Activated CD4-positive, alpha-beta T cell treated with anti-CD3 and anti-CD28 coated beads, Interleukin-2, amount 50 U/mL, for 4 hours (primary cell): ENCODE results near the gene NXN.
"Not testable (repeated sequence)": the region's sequence is repeated elsewhere in the genome, so short reads cannot be mapped to it uniquely, and the experiment has no call there.

ENCODE experiments used
- DNase-seq, 2 experiments: peaks; one replicate each; pipeline ENCODE4 v3.0.0-alpha.2; 2020

Gene NXN

DNA sequence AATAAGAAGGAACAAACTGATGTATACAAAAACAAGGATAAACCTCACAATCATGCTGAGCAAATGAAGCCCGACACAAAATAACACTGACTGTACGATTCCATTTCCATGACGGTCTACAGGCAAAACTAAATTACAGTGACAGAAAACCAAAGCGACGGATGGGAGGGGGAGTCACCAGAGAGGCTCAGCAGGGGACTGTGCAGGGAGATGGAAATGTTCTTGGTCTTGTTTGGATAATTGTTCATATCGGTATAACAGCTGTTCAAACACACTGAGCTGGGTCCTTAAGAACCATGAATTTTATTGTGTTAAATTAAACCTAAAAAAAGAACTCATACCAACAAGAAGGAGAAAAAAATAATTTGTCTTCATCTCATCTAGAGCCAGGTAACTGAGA lies 97.8 kb downstream of the NXN start:
- no peak for DNase-seq

DNA sequence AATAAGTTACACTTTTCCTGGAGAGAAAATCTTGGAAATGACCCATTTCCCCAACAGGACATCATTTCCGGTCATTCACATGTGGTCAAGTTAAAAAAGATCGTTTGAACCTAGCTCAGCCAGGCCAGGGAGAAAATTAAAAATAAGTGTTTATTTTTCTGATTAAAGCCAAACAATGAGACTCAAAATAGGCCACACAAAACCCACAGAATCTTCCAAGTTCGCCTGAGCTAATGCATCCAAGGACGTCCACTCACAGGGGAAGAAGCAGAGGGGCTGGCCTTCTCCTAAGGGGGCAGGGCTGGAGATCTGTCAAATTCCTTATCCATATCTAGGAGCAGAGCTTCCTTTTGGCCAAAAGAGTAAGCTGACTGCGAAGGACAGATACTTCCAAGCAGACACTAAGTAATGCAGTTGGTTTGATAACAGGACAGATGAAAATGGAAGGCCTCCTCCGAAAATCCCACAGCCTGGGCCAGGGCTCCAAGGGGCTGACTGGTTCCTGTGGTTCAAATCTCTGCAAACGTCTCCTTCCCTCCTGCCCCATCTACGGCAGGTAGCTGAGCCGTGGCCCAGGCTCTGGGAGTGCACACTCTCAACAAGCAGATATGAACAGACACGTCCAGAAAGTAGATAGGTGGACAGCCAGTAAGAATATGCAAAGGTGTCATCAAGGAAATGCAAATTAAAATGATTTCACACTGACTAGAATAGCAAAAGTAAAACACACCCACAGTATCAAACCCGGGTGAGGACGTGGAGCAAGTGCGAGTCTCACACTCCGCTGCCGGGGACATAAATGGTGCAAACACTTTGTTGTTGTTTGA lies 98.9 kb downstream of the NXN start:
- DNase-seq, result no peak

DNA sequence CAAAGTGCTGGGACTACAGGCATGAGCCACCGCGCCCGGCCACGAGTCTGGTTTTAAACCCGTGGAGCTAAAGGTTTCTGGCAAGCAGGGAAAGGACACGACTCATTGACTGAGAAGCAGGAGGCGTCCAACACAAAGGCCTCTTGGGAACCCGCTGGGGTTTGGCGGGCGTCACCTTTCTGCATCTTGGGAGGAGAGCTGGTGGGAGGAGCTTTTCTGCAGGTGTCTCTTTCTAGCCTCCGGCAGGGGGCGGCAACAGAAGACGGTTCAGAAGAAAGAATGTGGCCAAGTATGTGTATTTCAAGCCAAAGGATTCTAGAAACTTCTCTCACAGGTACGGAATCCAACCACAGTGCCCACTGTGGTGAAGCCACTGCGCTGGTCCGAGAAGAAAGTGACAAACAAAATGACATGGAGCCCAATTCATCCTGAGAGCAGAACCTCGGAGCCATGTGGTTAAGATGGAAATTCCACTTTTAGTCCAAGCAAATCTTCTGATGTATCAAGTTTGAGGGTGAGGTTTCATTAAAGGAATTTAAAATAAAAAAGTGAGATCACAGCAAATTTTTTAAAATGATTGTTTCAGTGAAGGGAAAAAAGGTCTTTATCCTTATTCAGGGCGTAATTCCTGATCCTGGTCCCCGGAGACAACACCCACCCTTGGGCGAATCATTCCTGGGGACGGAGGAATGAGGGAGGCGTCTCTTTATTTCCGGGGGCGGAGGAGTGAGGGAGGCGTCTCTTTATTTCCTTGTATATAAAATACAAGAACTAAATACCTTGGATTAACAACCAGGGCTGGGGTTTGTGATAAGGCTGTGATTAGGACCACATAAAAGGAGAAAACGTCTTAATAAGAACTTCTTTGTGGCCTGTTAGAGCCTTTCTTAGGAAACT lies 99.8 kb downstream of the NXN start:
- DNase-seq, result peak; percentile 58 to 61

DNA sequence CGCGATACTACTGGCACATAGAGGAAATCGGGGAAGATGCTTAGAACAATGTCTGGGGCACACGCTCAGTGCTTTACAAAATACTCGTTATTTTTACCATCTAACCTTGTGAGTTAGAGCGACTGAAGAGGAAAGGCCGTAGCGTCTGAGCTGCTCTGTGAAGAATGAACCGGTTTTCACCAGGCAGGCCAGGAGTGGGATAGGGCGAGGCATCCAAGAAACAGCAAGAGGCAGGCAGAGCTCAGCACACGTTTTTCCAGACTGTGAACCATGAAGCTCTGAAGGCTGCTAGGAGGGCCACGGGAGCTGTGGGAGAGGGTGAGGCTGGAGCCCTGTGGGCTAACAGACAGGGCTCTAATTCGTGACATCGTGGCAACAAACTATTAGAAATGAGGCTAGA lies 101.9 kb downstream of the NXN start:
- DNase-seq, result no peak

DNA sequence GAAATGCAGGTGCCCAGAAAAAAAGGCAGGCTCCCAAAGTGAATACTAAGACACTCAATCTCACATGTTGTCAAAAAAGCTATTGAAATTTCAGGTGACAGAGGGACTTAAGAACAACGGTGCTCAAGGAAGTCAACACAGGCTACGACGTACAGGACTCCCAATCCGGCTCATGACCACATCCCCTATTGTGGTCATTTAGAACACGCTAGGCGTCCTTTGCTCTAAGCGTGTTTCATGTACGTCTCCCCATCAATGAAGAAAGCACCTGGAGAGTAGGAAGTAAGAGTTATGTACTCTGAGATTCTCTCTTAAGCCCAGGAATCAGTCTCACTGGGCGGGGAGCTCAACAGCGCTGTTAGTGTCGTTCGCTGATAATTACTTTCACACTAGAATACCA lies 103.3 kb downstream of the NXN start:
- DNase-seq, result no peak

DNA sequence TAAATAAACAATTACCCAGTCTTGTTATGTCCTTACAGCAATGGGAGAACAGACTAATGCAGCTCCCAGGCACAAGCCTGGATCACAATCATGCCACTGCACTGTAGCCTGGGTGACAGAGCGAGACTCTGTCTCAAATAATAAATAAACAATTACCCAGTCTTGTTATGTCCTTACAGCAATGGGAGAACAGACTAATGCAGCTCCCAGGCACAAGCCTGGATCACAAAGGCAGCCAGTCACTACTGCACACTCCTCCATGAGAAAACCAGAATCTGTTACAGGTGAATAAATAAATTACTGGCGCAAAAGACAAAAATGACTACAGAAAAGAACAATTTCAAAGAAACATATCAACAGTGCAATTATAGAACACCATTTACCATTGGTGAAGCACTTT lies 105.0 kb downstream of the NXN start:
- DNase-seq, result not testable (repeated sequence)

DNA sequence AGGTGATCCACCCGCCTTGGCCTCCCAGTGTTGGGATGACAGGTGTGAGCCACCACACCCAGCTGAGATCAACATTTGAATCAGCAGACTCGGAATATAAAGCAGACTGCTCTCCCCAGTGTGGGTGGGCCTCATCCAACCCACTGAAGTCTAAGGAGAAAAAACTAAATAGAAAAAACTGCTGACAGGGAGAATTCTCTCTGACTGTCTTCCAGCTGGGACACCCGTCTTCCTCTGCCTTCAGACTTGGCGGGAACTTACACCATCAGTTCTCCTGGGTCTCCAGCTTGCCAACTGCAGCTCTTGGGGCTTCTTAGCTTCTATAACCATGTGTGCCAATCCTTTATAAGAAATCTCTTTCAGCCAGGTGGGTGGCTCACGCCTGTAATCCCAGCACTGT lies 106.7 kb downstream of the NXN start:
- no peak for DNase-seq

DNA sequence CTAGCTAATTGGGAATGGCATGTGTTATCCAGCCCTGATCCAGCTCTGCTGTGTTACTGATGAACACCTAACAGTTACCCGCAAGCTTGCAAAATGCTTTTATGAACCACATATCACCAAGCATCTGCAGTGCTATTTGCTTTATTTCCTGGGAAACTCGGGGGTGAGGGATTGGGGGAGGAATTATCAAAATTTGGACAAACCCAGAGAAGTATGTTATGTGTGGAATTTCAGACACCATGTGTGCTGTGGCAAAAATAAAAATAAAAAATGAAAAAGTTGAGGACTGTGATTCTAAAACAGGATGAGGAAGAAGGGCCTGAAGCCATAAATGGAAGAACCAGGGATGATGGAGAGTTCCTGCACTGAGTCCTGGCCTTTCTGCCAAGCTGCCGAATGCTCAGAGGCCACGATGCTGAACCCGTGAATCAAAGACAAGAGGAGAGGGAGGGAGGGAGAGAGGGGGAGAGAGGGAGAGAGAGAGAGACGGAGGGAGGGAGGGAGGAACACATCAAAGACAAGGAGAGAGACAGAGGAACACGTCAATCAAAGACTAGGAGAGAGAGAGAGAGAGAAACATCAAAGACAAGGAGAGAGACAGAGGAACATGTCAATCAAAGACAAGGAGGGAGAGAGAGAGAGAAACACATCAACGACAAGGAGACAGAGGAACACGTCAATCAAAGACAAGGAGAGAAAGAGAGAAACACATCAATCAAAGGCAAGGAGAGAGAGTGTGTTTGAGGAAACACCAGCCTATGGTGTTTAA lies 107.6 kb downstream of the NXN start:
- DNase-seq, result no peak

DNA sequence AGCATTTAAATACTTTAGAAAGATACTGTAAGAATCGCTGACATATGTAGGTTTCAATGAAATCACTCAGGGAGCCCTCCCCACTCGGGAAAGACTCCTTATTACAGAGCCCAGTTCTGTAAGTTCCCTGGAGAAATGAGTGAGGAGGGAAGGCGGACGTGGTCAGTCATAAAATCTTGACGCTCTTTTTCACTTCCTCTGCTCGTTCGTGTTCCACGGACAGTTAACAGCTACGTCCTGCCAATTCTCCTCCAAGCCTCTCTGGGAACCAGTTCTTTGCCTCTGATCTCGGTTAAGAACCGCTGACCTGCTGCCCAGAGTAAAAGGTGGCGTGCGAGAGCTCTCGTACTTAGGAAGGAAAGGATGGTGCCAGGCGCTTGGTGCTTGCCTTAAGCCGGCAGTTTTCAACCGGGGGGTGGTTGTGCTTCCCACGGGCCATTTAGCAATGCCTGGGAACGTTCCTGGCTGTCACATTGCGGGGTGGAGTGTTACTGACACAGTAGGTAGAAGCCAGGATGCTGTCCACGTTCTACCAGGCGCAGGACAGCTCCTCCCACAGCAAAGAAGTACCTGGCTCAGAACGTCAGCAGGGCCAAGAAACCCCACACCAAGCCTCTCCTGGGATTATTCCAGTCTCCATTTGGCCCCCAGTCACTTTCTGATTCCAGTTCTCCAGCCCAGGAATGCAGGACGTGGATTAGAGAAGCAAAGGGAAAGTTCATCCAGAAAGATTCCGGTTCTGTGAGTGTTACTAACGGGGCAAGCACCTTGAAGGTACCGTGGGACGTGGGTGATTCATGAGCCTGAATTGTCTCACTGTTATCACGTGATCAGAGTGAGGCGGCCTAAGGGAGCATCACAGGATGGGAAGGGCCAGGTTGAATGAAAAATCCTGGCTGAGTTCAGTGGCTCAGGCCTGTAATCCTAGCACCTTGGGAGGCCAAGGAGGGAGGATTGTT lies 109.7 kb downstream of the NXN start:
- DNase-seq, result no peak

DNA sequence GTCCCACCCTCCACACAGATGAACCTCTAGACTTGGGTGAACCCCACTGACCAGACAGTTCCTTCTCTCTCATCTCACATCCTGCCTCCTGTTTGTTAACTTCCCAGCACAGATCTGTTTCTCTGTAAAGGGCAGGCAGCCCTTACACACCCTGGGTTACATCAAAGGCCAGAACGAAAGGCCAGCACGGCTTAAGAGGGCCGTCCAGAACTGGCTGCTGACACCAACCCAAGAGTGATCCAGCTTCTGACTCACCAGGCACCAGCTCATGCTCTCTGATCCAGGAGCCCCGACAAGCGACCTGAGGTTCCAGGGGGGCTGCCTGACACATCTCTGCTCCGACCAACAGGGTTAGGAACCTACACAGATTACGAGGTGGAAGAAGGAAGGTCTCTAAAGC lies 110.5 kb downstream of the NXN start:
- DNase-seq, result no peak

DNA sequence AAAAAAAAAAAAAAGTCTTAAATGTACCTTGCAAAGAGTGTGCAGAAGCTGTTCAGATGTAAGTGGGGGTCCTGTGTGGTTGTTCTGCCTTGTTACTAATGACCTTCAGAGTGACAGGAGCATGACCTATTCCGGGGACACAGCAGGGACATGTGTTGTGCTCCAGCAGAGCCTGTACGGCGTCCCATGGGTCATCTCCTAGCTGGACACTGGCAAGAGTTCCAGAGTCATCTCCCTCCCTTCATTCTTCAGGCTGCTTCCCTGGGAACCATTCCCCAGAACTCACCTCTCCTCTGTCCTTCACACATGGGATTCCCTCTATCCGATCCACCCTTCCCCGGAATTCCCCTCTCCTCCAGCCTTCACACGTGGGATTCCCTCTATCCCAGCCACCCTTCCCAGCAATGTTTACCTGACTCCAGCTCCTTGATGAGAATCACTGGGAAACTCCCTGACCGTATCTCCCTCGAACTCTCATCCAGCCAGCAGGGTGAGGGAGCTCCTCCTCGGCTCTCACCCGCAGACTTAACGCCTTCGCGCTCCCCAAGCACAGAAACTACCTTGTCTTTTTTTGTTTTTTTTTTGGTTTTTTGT lies 111.6 kb downstream of the NXN start:
- no peak for DNase-seq

DNA sequence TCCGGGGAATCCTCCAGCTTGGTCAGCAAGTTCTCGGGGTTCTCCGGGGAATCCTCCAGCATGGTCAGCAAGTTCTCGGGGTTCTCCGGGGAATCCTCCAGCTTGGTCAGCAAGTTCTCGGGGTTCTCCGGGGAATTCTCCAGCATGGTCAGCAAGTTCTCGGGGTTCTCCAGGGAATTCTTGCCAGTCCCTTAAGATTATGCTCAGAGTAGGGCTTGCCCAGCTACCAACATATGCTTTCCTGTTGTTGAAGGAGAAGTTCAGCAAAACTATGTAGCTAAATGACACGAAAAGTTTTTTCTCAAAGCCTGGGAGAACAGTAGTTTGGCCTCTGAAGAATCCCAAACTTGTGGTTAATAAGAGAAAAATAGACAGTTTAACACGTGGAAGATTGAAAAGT lies 112.3 kb downstream of the NXN start:
- not testable (repeated sequence) for DNase-seq

DNA sequence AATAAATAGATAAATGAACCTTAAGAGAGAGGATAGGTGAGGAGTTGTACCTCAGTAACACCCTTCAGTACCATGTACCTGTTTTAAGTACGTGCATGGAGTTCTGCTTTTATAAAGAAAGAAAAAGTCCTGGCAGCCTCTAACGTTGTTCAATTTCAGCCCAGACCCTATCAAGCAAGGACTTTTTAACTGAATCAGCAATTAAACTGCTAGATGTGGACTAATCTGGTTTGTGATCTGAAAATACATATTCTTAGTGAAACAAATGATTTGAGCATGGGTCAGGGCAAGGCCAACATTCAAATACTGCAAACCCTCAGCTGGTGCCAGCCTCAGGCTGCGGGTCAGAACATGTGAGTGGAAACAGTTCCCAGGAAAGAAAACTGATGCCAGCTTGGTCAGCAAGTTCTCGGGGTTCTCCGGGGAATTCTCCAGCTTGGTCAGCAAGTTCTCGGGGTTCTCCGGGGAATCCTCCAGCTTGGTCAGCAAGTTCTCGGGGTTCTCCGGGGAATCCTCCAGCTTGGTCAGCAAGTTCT lies 112.9 kb downstream of the NXN start:
- no peak for DNase-seq

DNA sequence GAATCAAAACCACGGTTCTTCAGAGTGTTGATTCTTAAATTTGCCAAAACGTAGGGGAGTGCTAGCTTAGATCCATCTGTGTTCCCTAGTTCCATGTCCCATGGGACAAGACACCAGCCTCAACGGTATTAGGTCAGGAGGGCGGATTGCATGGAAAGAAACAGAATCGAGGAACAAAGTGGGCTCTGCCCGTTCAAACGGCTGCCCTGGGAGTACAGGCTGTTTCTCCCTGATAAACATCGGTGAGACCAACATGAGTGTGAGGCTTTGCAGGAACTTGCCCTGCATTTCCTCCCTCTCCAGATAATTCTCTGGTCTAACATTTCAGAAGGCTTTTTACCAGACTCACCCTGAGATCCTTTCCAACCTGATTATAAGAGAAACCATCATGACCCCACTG lies 115.3 kb downstream of the NXN start:
- DNase-seq, result no peak

DNA sequence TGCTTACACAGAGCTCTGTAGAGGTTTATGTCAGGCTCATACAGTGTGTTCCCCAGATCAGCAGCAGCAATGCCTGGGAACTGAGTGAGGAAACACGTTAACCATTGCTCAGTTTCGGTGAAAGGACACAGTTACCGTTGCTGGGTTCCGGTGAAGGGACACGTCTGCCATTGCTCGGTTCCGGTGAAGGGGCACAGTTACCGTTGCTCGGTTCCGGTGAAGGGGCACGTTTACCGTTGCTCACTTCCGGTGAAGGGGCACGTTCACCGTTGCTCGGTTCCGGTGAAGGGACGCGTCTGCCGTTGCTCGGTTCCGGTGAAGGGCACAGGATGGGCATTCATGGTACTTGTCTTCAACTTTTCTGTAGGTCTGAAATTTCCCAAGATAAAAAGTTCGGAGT lies 115.7 kb downstream of the NXN start:
- DNase-seq, result no peak

DNA sequence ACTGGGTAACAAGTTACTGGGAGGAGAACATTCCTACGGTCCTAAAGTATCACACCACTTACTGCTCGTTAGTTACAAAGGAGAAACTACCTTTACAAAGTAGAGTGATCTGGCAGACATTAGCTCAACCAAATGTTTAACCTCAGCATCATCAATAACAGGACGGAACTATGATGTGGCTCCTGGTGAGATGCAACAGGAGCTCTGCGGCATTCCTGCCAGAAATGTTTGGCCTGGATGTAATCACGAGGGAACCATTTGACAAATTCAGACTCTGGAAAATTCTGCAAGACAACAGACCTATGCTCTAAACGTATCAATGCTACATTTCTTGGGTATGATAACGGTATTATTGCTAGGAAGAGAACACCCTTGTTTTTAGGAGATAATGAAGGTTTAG lies 117.0 kb downstream of the NXN start:
- no peak for DNase-seq

DNA sequence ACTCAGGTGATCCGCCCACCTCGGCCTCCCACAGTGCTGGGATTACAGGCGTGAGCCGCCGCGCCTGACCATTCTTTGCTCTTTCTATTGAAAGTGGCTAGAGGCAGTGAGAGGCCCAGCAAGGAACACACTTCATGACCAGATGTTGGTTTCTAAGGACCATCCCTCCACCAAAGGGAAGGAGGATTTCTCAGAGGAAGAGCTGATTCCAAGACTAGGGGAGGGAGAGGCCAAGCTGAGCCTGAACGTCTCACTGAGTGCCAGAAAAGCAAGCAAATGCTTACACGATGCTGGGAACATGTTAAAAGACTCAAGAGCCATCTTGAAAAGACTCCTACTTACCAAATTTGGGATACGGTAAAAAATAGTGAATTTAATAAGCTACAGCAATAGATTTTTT lies 118.2 kb downstream of the NXN start:
- DNase-seq, result no peak

DNA sequence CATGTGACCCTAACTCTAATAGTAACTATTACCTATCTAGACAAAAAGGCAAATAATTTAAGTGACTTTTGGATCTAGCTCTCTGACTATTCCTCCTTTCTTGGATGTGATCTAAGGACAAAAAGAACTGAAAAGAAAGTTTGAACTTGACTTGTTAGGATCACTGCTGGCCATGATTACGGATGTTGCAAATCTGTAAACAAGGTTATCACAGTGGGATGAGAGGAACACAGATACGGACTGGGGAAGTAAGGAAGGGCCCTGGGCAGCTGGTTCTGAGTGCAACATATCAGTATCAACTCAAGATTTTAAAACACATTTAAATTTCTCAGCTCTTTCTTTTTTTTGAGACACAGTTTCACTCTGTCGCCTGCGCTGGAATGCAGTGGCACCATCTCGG lies 118.8 kb downstream of the NXN start:
- DNase-seq, result no peak

DNA sequence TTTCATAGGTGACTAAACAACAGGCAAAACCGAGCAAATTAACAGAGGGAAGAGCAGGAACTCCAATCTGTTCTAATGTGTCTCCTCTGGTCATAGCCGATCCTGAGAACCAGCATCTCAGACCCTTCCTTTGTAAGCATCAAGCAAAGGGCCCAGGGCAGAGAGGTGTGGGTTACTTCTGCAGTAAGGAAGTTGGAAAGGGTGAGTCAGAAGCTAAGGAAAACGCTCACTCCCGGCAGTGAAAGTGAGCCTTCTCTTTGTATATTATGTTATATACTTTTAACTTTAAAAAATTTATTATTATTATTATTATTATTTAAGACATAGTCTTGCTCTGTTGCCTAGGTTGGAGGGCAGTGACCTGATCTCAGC lies 119.8 kb downstream of the NXN start:
- no peak for DNase-seq

DNA sequence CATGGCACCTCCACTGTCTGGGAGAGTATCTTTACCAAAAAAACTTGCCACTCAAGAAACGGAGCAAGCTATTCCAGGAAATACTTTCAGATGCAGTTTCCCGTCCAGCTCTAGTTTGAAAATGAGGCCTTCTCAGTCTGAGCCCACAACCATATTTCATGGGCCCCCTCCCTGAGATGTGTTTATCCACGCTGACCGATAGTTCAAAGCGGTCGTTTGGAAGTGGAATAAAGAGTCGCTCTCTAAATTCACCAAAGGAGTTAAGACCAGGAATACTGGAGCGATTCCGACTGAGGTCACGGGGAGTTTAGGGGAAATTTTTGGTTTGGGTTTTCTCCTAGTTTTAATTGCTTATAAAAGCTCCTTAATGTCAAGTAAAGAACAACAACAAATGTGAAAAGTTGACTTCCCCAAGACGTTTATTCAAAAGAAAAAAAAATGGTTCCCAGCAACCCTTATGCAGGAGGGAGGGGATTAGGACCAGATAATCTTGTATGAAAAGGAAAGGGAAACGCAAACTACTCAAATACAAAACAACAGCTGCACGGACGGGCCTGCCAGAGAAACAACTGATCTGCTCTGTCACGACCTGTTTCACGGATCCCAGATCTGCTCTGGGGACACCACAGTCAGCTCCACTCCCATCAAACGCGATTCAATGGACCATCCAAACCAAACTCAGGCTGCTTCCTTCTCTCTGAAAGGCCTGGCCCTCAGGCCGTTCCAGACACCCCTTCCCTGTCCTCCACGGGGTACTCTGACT lies 120.3 kb downstream of the NXN start:
- DNase-seq, result no peak

DNA sequence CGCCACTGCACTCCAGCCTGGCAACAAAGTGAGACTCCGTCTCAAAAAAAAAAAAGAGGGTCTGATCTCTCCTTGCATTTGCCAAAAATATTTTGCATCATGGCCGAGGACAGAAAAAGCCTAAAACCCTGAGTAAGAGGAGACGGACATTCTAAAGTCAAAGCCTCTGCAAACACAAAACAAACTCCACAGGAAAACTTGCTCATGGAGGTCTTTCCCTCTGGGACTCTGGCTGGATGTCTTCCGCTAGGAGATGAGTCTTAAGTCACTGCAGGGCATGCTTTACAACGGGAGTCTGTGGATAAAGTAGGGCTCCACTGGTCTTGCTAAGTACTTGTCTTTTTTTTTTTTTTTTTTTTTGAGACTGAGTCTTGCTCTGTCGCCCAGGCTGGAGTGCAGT lies 123.4 kb downstream of the NXN start:
- DNase-seq, result no peak
